GM18505 (cell line): ENCODE data around the gene ZMYND8.

ENCODE experiments used
- ATAC-seq: cut with Tn5 transposase; IDR thresholded peaks from one replicate; pipeline ENCODE4 v1.9.1; 2021; ENCODE audit not compliant: unreplicated experiment
- POLR2A ChIP-seq: IDR thresholded peaks from 4 replicates; pipeline ENCODE4 v1.6.1; 2011; ENCODE audit warnings: borderline replicate concordance; ENCODE audit not compliant: insufficient read depth, insufficient read length; ENCODE audit errors: extremely low read depth

ZMYND8 gene

DNA sequence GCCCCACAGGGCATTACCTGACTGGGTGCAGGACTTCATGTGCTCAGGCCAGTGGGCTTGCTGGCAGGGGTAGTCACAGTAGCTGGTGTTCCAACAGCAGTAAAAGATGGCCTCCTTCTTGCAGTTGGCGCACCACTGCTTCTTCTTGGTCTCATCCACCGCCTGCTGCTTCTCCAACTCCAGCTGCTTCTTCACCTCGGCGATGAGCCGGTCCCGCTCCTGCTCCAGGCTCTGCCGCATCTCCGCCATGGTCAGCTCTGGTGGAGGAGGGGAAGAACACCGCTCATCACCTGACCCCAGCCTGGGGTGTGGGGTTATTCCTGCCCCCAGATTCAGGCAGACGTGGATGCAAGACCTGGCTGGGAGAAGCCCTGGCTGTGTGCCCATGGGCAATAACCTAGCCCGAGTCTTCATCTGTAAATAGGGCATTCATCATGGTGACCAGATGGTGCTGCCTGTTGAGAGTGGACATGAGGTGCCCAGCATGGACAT is 132.2 kb downstream of the ZMYND8 start:
- no peak for TF ChIP-seq POLR2A
- ATAC-seq, result no peak

DNA sequence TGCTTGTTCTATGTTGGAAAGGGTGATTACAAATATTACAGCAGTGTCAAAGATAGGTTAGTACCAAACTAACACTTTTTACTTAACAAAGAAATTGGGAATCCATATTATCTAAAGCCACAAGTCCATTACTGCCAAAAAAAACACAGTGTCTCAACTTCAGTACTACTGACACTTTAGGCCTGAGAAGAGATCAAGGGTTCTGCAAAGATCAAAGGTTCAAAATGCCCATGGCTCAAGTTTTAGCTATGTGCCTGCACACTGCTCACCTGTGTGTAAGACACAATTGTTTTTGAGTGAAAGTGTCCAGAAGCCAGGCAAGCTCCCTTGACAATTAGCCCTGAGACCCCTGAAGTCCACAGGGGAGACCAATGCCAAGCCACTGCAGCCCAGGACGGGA is 132.6 kb downstream of the ZMYND8 start:
- no peak for TF ChIP-seq POLR2A
- no peak for ATAC-seq

- no peak for TF ChIP-seq POLR2A
Observed at GRCh38 chr20:47222468-47223119, 133.9 kb downstream of the ZMYND8 start.

GRCh38 chr20:47221036-47221625 is 135.4 kb downstream of the ZMYND8 start:
- TF ChIP-seq POLR2A, result no peak
- ATAC-seq, result no peak

More at GRCh38 chr20:47222468-47223119, 133.9 kb downstream of the ZMYND8 start:
- no peak for ATAC-seq

- TF ChIP-seq POLR2A, result no peak
- ATAC-seq, result no peak
Observed at GRCh38 chr20:47220161-47220582, 136.3 kb downstream of the ZMYND8 start.

DNA sequence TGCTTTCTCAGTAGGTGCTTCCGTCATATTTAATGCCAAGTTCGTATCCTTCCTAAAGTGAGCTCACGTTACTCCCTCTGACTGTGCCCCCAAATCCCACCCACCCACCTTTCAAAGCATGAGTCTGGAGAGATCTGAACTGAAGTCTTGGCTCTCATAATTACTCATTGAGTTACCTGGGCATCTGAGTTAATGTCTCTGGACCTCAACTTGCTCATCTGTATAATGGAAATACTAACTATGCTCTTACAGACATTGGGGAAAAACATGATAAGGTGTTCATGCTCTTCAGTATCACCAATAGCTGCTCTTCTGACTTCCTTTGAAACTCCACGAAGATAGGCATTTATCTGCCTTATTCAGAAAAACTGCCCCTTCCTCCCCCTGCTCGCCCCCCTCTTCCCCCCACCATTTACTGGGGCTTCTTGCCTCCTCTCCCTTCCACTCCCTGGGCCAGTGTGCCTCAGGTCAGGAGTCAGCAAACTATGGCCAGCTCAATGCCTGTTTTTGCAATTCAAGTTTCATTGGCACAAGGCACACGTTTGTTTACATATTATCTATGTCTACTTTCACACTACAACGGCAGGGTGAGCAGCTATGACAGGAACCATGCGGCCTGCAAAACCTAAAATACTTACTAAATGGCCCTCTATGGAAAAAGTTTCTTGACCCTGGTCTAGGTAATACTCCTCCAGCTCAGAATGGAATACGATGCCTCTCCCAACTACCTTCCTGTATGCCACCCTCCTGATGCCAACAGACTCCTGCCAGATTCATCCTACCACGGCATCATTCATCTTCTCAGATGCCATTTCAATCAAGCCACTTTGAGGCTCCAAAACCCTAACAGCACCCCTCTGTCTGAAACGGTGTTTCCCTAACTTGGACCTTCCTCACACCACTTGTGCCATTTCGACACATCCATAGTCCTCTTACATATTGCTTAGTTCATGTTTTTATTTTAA is 138.7 kb downstream of the ZMYND8 start:
- no peak for TF ChIP-seq POLR2A
- no peak for ATAC-seq

DNA sequence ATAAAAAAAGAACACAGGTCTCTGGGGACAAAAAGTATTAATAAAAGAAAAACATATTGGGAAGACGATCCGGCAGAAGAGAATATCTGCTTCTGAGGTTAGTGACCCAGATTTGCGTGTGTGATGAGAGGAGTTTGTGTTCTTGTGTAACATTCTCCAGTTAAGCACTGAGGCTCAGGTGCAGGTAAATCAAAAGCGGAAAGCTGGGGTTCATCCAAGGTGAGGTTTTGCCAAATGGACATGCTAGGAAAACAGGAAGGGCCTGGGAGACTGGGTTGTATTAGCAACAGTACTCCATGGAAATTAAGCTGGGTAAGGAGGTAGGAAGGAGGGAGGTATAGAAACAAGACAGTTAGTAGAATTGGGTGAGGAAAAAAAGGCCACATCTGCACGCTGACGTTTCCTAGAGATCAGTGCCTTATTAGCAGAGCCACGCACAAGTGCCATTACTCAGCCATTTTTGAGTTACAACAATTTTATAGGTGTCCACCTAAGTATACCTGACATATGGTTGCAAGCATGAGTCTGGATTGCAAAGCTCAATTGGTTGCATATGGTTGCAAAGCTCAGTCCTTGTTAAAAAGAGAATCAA is 139.6 kb downstream of the ZMYND8 start:
- ATAC-seq, result no peak
- TF ChIP-seq POLR2A, result no peak

DNA sequence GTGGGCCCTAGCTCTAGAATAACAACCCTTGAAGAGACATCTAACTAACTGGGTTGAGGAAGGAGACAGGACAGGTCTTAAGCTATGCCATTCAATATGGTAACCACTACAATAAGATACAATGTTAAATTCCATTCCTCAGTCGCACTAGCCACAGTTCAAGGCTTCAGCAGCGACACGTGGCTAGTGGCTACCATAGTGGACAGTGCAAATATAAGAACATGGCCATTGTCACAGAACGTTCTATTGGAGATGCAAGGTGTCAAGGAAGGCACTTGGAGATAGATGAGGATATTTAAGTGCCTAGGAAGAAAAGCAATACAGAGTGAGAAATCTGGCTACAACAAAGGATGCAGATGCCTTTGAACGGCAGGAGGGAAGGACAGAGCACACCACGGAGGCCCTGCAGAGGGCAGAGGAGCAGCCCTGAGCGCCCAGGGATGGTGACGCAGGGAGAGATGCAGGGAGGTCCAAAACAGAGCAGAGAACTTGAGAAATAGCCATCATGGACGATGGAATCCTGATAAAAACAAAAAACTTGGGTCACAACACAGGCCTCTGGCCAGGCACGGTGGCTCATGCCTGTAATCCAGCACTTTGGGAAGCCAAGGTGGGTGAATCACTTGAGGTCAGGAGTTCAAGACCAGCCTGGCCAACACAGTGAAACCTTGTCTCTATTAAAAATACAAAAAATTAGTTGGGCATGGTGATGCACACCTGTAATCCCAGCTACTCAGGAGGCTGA is 140.7 kb downstream of the ZMYND8 start:
- ATAC-seq, result no peak
- TF ChIP-seq POLR2A, result no peak

DNA sequence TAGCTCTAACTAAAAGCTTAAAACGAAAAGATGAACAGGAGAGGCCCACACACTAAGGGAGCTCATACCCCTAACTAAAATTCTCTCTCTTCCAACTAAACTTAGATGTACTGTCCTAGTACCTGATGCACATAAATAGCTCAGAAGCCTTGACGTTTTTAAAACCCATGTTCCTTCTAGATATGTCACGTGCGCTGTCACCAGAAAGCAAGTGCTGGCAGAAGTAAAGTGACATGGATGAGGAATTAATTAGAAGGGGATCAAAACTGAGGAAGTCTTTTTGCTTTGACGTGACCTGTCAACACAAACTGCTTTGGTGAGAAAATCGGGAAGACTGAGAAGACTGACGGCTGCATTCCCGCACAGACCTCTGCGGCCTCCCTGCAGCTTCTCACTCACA is 142.5 kb downstream of the ZMYND8 start:
- ATAC-seq, result no peak
- no peak for TF ChIP-seq POLR2A

DNA sequence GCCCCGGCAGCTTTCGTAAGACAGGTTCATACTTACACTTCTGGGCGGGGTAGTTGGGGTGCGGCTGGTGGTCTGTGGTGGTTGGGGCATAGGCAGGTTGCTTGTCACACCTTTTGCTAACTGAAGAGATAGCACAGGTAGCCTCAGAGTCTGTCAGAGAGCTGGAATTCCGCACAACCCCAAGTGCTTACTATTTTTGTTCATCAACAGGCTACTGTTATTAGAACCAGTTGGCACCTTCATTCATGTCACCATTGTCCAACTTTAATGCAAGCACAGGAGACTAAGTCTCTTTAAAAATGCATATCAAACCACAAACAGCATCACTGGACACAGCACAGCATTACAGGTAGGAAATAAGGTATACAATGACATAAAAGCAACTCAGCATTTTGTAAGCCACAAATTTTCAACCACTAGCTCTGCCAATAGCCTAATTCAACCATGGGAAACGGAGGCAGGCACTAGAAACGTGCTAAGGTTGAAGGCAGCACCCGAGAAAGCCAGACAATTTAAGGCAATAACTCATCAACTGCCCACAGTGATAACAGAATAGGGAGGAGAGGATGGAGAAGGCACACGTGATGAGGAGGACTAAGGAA is 143.8 kb downstream of the ZMYND8 start:
- no peak for ATAC-seq
- TF ChIP-seq POLR2A, result no peak

DNA sequence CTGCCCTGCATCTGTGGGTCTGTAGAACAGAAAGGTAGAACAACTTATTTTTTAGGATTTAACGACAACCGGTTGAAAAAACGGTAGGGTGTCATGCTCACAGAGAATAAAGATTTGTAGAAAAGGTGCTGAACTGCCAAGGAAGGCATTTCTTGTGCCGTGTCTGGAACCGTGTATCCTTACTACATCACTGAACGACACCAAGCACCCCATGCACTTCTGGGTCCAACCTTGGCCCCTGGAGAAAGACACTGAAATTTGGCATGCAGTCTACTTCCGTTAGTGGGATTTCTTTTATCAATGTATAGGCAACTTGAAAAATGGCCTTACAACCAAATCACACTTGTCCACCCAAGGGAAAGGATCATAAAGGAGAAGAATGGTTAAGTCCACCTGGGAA is 145.5 kb downstream of the ZMYND8 start:
- no peak for ATAC-seq
- no peak for TF ChIP-seq POLR2A

- ATAC-seq, result no peak
- TF ChIP-seq POLR2A, result no peak
Observed at GRCh38 chr20:47210470-47210869, 146.0 kb downstream of the ZMYND8 start.
